ENCODE data around the gene RAD51B.
"Not testable (repeated sequence)": the region's sequence is repeated elsewhere in the genome, so short reads cannot be mapped to it uniquely, and the experiment has no call there.

The RAD51B gene

DNA sequence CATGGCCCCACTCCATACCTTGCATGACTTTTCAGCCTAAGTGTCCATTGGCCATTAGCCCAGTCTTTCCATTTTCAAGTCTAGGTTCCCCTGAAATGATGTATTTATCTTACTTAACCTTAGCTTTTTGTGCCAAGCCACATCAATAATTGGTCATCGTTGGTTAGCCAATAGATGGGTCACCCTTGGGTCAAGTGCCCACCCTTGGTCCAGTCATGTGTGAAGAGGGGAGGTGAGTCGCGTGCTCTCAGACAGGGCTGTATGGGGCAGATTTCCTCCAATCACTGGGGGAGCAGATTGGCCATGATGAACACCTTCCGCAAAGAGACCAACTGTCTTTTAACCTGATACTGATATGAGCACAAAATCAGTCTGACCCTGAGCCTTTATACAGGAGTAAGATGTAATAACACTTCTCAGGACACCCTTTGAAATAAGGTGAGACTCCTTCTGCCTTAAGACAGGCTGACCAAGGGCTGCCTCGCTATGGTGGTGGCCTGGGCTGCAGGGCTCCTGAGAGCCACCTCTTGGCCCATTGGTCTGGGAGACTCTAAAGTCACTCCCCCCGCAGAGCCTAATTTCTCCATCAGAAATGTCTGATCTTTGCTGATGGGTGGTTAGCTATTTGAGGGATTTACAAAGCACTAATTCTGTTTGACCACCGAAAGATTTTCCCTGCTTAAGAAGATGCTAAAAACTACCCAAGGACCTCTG lies 830.1 kb downstream of the RAD51B start:
- no peak for DNase-seq (ENCODE audit: low read depth in 2 of 2)

DNA sequence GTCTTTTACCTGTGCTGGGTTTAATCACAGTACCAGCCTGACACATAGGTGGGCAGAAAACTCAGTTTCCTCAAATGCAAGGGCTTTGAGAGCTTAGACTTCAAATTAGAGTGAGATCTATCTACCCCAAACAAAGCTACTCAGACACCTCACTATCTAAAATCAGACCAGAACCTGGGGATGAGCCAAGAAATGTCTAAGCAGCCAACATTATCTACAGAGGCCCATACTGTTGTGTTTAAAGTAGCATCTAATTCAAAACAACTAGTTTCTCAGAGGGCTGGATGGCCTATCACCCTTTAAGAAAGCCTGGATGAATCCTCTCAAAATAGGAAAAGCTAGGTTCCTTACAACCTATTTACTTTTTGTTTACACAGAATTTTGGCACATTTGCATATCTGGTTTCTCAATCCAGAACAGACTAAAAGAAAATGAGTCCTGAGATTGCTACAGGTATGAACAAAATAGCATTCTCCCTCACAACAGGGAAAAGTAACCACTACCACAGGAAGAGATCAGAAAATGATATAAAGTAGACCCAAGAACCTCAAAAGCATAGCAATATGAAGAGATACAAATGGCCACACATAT lies 830.9 kb downstream of the RAD51B start:
- no peak for DNase-seq (ENCODE audit: low read depth in 2 of 2)

DNA sequence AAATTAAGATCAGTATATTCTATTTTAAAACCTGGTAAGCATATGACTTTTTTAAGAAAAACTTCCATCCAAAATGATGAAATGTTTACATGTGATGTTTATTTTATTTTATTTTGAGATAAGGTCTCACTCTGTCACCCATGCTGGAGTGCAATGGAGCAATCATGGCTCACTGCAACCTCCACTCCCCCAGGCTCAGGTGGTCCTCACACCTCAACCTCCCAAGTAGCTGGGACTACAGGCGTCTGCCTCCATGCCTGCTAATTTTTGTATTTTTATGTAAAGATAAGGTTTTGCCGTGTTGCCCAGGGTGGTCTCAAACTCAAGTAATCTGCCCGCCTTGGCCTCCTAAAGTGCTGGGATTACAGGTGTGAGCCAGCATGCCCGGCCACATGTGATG lies 831.5 kb downstream of the RAD51B start:
- no peak for DNase-seq (ENCODE audit: low read depth in 2 of 2)

DNA sequence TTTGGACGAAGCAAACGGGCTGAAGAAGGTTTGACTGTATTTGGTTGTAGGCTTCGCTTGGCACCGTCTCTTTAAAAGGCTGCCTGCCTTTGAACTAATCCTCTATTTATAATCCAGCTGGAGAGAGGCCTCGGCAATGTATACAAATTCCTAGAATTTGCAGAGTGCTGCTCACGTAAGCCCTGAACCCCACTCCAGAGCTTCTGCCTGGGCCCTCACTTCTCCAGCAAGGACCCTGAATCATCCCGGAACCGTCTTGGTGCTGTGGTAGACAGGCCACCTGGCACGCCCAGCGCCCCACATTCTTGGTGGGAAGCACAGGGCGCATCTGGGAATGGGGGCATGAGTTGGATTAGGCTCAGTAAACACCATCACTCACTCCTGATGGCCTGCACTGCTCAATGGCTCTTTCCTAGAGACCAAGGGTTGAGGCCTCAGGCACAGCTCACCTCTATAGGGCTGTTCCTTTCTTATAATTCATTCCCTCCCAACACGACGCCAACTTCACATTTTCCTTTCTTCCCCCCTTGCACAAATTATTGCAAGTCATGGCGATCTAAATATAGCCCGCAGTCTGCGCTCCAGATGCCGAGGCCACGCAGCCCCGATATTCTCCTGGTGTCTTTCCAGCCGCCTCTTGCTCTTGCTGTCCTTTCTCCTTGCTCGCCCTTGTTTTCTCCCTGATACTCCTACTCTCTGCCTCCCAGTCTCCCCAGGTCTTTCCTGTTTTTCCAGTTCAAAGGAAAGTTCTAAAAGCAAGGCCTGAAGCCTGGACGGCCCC lies 832.3 kb downstream of the RAD51B start:
- DNase-seq (ENCODE audit: low read depth in 2 of 2): no peak

DNA sequence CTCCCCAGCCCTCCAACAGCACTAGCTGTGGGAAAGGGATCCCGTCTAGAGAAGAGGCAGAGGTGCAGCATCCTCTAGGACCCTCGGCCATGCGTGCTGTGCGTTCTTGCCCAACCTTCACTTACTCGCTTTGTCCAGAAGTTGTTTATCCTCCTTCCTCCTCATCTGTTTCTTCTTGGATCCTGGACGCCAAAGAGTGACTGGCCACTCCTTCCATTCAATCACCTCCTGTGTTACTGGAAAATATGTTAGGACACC lies 832.8 kb downstream of the RAD51B start:
- DNase-seq (ENCODE audit: low read depth in 2 of 2): no peak

DNA sequence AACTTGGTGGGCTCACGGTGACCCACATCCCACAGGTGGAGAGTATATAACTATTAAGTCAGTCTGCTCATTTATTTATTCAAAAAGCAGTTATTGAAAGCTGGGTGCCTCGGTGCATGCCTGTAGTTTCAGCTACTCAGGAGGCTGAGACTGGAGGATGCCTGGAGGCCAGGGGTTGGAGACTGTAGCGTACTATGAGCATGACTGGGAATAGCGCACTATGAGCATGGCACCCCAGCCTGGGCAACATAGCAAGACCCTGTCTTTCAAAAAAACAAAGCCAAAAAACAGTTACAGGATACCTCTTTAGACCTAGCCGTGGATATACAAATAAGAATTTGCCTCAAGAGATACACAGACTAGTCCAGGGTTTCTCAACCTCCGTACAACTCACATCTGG lies 833.5 kb downstream of the RAD51B start:
- DNase-seq (ENCODE audit: low read depth in 2 of 2): no peak

DNA sequence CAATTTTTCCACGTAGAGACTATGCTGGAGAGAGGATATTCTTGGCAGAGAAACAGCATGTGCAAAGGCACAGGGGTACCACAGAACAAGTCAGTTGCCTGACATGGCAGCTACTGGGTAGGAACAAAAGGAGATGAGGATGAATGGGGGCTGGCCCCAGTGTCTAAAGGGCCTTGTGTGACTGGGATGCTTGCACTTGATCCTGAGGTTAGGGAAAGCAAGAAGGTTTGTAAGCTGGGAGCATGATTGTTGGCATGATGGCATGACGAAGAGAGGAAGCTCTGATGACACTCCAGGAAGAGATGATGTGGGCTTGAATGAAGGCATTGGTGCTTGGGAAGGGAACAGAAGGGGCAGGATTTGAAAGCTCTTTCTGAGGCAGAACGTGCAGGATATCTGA lies 834.2 kb downstream of the RAD51B start:
- no peak for DNase-seq (ENCODE audit: low read depth in 2 of 2)

DNA sequence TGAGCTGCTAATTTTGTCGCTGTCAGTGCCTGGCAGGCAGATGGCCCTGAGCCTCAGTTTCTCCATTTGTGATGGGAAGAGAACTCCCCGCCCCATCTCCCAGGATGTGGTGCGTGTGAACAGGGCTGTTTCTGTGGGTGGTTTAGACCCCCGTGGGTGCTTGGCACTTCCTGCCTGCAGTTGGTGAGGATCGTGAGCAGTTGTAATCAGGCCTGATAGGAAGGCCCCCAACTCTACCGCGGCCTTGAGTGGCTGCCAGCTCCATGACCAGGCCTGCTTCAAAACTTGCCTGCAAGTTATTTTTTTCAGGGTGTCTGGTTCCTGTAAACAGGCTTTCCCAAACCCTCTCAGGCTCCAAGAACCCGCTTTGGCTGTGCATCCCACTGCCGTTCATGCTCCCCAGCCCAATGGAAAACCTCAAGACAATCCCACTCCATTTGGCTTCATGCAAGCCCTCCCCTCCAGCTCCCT lies 834.9 kb downstream of the RAD51B start:
- no peak for DNase-seq (ENCODE audit: low read depth in 2 of 2)

DNA sequence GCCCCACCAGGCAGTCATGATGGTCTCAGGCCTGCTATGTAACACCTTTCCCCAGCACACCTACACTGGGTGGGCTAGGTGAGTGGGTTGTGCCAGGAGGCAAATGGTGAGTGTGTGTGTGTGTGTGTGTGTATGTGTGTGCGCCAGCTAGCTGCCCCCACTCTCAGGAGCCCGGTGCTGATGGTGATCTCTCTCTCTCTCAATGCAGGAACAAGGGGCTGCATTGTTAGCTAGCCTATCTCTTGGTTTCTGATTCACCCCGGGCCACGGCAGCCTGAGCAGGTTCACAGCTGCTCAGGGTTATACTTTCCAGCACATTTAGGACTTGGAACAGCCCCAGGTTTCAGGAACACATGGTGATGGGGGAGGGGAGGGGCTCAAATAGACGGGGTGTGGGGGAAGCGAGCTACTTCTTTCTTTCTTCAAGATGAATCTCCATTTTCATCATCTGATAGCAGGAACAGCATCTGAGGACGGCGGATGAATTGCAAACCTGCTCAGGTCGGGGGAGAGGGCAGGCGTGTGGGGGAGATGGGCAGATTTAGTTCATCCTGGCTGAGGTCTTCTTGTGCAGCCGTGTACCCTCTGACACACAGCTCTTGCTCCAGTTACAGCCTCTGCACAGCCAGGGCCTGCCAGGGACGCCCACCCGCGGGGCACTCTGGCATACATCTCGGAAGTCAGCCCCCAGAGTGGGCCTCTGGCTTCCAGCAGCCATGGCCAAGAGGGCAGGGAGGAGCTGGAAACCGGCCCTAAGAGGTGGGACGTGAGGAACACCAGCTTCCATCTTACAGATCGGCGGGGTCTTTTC lies 835.6 kb downstream of the RAD51B start:
- DNase-seq (ENCODE audit: low read depth in 2 of 2): no peak

DNA sequence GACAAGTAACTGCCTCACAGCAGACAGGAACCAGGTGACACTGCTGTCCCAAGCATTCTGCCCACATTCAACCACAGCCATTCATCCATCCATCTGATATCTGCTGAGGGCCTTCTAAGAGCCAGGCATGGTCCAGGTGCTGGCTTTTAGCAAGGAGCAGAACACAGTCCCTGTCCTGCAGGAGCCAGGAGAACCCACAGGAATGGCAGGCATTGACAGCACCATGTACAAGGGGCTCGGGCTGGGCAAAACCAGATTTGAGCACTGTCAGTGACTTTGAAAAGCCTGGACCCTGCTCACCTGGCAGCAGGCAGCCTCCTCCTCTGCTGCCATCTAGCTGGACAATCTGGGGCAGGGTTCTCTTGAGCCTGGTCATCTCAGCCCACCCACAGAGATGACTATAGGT lies 836.3 kb downstream of the RAD51B start:
- no peak for DNase-seq (ENCODE audit: low read depth in 2 of 2)

DNA sequence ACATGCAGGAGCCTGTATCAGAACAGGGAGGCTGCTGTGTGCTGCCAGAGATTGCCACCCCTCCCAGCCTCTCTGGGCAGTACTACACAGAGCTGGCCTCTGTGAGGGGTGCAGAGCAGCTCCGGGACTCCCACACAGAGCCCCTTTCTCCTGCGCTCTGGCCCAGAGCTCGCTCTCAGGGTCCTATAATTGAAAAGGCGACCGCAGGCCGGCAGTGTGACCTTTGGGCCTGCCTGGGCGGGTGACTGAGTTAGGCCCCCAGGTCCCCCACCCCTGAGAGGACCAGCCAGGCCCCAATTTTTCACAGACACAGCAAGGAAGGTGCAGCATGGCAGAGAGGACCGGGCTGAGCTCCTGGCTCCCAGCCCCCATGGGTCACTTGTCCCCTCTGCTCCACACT lies 836.9 kb downstream of the RAD51B start:
- no peak for DNase-seq (ENCODE audit: low read depth in 2 of 2)

DNA sequence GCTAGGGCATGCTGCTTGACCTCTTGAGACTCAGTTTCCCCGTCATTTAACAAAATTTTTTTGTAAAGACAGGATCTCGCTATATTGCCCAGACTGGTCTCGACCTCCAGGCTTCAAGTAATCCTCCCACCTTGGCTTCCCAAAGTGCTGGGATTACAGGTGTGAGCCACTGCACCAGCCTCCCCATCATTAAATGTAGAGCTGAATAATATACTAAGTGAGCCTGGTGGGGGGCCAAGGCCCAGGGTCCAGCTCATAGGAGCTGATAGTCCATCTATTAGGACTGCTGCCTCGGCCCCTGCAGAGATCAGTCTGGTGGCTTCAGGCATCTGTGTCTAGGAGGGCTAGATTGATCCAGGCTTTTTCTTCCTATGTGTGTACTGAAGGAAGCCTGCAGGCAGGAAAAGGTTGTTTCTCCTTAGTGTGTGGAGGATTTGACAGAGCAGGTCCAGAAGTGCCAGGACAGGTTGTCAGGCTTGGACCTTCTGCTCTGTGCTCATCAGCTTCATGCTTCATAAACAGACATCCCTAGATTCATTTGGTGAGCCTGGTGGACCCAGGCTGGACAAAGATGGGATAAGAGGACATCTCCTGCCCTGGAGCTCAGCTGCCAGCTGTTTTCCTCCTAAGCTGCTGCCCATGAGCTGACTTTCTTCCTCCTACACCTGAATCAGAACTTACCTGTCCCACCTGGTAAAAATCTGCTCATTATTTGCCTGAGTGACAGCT lies 837.9 kb downstream of the RAD51B start:
- no peak for DNase-seq (ENCODE audit: low read depth in 2 of 2)

DNA sequence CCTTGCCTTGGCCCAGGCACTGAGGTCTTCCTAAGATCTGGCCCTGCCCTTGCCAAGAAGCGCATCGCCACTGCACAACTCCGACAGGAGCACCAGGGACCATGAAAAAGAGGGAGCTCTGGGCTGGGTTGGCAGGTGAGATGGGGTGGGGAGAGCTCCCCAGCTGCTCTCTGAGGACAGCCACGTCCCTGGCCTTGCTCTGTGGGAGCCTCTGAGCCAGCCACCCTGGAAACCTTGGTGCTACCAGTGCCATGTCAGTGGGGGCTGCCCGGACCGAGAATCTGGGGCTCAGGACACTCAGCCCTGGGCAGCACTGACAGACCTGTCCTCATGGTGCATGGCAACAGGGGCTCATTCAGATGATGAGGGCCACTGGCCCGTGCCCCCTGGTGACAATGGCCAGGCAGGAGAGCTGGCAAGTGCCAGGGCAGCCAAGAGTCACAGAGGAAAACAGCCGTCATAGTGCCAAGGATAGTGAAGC lies 838.5 kb downstream of the RAD51B start:
- no peak for DNase-seq (ENCODE audit: low read depth in 2 of 2)

DNA sequence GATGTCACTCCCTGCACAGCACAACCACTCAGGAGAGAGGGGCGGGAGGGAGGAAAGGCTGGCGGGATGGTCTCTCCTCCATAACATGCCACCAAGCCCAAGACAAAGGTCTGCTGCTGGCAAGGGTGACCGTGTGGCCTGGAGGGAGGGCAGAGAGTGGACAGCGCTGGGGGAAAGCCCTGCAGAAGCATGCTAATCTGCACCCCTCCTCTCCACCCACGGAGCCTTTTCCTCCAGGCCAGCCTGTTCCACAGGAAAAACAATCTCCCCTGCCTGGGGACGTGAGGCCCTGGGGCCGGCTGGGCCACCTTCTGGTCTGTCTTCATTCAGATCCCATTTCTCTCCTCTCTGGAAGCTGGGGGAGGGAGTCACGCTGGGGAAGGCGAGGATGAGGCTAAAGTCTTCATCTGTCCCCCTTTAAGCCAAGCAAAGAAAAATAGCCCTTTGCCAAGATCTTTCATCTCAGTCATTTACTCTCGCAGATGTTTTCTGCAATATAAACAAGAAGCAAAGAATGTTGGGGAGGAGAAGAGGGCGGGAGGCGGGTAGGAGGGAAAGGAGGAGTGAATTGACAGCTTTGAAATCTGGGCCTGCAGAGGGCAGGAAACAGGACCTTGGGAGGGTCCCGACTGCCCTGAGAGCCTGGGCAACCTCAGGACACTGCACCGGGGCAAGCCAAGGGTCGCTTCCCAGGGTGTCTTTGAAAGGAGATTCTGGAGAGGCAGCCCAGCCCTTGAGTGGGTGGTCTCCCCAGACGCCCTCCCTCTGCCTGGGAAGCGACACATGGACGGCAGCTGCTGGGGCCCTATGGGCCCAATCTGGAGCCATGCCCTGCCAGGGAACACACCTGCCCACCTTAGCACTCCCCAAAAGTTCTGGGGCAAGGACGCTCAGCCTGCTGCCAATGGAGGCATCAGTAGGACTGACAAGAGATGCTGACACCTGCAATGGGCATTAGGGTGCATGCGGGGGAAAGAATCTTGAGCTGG lies 839.7 kb downstream of the RAD51B start:
- DNase-seq (ENCODE audit: low read depth in 2 of 2): no peak

DNA sequence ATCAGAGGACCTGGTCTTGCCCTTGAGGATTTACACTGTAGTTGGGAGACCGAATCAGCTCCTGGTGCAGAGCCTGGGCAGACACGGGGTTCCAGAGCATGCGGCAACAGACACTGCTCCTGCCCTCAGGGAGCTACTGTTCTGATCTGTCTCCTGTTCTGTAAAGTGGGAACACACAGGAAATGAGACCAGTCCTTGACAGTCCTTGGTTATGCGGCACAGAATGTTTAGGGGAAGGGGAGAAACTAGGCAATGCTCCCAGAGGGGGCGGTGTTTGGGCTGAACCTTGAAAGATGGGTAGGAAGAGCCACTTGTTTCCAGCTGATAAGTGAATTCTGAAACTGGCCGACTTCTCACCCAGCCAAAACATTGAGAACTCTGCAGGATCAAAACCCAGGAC lies 840.9 kb downstream of the RAD51B start:
- no peak for DNase-seq (ENCODE audit: low read depth in 2 of 2)

DNA sequence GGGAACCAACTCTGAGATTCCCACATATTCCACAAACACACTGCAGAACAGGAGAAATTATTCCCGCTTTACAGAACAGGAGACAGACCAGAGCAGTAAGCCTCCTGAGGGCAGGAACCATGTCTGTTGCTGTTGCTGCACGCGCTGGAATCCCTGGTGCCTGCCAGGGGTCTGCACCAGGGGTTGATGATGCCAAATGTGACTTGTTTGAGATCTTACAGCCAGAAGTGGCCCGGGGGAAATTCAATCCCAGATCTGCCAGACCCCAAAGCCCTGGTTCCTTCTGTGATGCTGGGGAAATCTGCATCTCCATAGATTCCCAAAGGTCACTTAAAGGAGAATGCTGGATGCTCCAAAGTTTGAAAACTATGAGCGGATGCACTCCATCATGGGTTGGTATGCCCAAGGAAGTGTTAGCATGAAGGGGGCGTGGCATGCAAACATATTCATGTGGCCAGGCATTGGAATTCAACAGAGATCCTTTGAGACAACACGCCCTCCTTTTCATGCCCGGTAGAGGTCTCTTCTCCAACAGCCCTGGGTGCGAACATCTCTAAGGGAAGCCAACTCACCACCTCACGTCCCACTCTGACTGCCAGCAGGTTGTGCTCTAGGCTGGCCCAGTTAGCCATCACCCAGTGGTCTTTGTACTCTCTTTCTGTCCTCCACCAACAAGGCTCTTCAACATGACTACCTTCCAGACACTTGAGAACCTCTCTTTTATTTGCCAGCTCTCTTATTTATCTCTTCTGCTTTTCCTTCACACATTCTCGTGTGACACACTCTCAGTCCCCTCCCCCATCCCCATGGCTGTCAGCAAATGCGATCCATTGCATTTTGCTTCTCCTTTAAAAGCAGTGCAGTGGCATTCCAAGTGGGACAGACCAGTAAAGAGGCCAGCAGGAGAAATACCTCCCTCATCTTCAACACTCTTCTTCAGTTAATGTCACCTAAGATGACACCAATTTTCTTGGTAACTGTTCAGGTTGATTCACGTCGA lies 841.9 kb downstream of the RAD51B start:
- no peak for DNase-seq (ENCODE audit: low read depth in 2 of 2)

DNA sequence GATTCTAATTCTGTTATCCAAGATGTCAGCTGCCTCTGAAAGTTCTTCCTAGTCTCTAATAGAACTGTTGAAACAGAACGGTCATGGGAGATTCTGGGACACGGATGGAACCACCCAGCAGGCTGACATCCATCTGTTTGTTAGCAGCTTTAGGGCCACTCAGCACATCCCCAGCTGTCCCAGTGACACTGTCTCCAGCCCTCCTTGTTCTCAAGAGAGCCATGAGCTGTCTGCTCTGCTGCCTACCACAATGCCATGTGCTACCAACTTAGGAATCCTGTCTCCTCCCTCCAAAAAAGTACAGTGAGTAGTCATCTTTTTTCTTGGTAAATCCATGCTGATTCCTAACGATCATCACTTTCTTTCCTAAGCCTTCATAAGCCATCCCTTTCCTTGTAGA lies 842.8 kb downstream of the RAD51B start:
- DNase-seq (ENCODE audit: low read depth in 2 of 2): no peak

DNA sequence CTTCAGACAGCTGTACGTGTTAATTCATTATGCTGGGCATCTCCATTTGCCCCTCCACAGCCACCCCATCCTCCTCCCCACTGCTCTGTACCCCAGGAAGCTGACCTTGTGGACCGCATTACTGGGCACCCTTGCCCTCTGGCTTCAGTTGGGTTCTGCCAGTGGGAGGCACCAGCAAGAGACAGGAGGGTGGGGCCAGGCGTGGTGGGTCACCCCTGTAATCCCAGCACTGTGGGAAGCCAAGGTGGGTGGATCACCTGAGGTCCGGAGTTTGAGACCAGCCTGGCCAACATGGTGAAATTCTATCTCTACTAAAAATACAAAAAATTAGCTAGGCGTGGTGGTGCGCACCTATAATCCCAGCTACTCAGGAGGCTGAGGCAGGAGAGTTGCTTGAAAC lies 843.2 kb downstream of the RAD51B start:
- DNase-seq (ENCODE audit: low read depth in 2 of 2): not testable (repeated sequence)

Measured in stimulated activated CD4-positive, alpha-beta T cell treated with anti-CD3 and anti-CD28 coated beads, Interleukin-12 subunit alpha, Interleukin-12 subunit beta, amount 100 ng/mL, for 24 hours (primary cell).